Measurements from ENCODE around the gene OPN1MW3.
"Not testable (repeated sequence)": the region's sequence is repeated elsewhere in the genome, so short reads cannot be mapped to it uniquely, and the experiment has no call there.

Gene OPN1MW3

GRCh38 chrX:154257282-154257681 is at the start of gene OPN1MW3:
Gene OPN1MW3, plus strand, starts transcription at chrX:154257582. Its CDS starts 38 bp downstream, at chrX:154257620.
- not testable (repeated sequence) for DNase-seq

GRCh38 chrX:154209670-154210418 is 47.5 kb upstream of the OPN1MW3 start:
- DNase-seq = not testable (repeated sequence)

- not testable (repeated sequence) for DNase-seq
Observed at GRCh38 chrX:154211057-154211456, 46.3 kb upstream of the OPN1MW3 start.

- not testable (repeated sequence) for DNase-seq
Observed at GRCh38 chrX:154211499-154211898, 45.9 kb upstream of the OPN1MW3 start.

GRCh38 chrX:154219456-154219855 is 37.9 kb upstream of the OPN1MW3 start, which contains the start of gene OPN1MW2:
Gene OPN1MW2, plus strand, starts transcription at chrX:154219756. Its CDS starts 60 bp downstream, at chrX:154219816.
- not testable (repeated sequence) for DNase-seq

GRCh38 chrX:154225292-154225691 is 32.1 kb upstream of the OPN1MW3 start:
- not testable (repeated sequence) for DNase-seq

GRCh38 chrX:154226706-154227105 is 30.7 kb upstream of the OPN1MW3 start:
- DNase-seq = not testable (repeated sequence)

- not testable (repeated sequence) for DNase-seq
Observed at GRCh38 chrX:154231443-154231842, 25.9 kb upstream of the OPN1MW3 start.

GRCh38 chrX:154233620-154234019 is 23.8 kb upstream of the OPN1MW3 start:
- DNase-seq = not testable (repeated sequence)

- DNase-seq = not testable (repeated sequence)
Observed at GRCh38 chrX:154238939-154239559, 18.3 kb upstream of the OPN1MW3 start.

- DNase-seq = not testable (repeated sequence)
Observed at GRCh38 chrX:154239982-154240503, 17.3 kb upstream of the OPN1MW3 start.

- not testable (repeated sequence) for DNase-seq
Observed at GRCh38 chrX:154247377-154248045, 9.9 kb upstream of the OPN1MW3 start.

GRCh38 chrX:154248076-154248475 is 9.3 kb upstream of the OPN1MW3 start:
- not testable (repeated sequence) for DNase-seq

- not testable (repeated sequence) for DNase-seq
Observed at GRCh38 chrX:154258711-154259110, 1.3 kb downstream of the OPN1MW3 start.

GRCh38 chrX:154263072-154263471 is 5.7 kb downstream of the OPN1MW3 start:
- not testable (repeated sequence) for DNase-seq

- DNase-seq = not testable (repeated sequence)
Observed at GRCh38 chrX:154269245-154269644, 11.9 kb downstream of the OPN1MW3 start.

- not testable (repeated sequence) for DNase-seq
Observed at GRCh38 chrX:154284489-154285338, 27.3 kb downstream of the OPN1MW3 start.

GRCh38 chrX:154286406-154286805 is 29.0 kb downstream of the OPN1MW3 start:
- DNase-seq = not testable (repeated sequence)

GRCh38 chrX:154294791-154295574 is 37.6 kb downstream of the OPN1MW3 start, which contains the start of gene TEX28:
Gene TEX28, minus strand, starts transcription at chrX:154295124. Its CDS starts 3,007 bp downstream, at chrX:154292117.
- no peak for DNase-seq

Data from anterior cingulate cortex (tissue), 58 donors.